ENCODE data around the gene TMEM170B.

GRCh38 chr6:11601776-11602605 lies 64.4 kb downstream of the TMEM170B start:
- TF ChIP-seq, protein P1, sequence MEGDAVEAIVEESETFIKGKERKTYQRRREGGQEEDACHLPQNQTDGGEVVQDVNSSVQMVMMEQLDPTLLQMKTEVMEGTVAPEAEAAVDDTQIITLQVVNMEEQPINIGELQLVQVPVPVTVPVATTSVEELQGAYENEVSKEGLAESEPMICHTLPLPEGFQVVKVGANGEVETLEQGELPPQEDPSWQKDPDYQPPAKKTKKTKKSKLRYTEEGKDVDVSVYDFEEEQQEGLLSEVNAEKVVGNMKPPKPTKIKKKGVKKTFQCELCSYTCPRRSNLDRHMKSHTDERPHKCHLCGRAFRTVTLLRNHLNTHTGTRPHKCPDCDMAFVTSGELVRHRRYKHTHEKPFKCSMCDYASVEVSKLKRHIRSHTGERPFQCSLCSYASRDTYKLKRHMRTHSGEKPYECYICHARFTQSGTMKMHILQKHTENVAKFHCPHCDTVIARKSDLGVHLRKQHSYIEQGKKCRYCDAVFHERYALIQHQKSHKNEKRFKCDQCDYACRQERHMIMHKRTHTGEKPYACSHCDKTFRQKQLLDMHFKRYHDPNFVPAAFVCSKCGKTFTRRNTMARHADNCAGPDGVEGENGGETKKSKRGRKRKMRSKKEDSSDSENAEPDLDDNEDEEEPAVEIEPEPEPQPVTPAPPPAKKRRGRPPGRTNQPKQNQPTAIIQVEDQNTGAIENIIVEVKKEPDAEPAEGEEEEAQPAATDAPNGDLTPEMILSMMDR (IDR thresholded peaks at IDR 0.05): no peak
- no peak for TF ChIP-seq POLR2A (IDR thresholded peaks at IDR 0.05)

Measured in esophagus squamous epithelium (tissue), 4 donors.